A172 (cell line): ENCODE data around the gene STAT5B. TPM values are rescaled to one million over a fixed set of nuclear protein-coding genes. Genes with fewer than 3 reads are reported as not detected.
"Not testable (repeated sequence)": the region's sequence is repeated elsewhere in the genome, so short reads cannot be mapped to it uniquely, and the experiment has no call there.

ENCODE experiments used
- DNase-seq: peaks from one replicate; pipeline ENCODE4 v3.0.0-alpha.2; 2015; ENCODE audit warnings: low spot score
- total RNA-seq: library from RNA; depleted of rRNA; stranded (reverse); fragments of >200 nt; shearing (Covaris generic); gene quantifications from 2 replicates; pipeline ENCODE4 v1.2.3, GENCODE V29; 2014; rRNA removed

The STAT5B gene
- total RNA-seq, result 23.4 and 30.9 TPM in 2 replicates

GRCh38 chr17:42276359-42276608 lies at the start of gene STAT5B:
STAT5B (minus strand) TSS chr17:42276391; CDS start chr17:42232127, 44,264 bp downstream.
- peak; percentile 27 for DNase-seq

GRCh38 chr17:42325026-42325425 lies 48.8 kb upstream of the STAT5B start:
- DNase-seq, result peak; percentile 98

GRCh38 chr17:42323268-42323773 lies 47.1 kb upstream of the STAT5B start:
- DNase-seq, result no peak

- peak; percentile 94 for DNase-seq
Observed at GRCh38 chr17:42322382-42323267, 46.4 kb upstream of the STAT5B start.

- DNase-seq, result no peak
Observed at GRCh38 chr17:42321555-42321954, 45.4 kb upstream of the STAT5B start.

- not testable (repeated sequence) for DNase-seq
Observed at GRCh38 chr17:42317967-42318366, 41.8 kb upstream of the STAT5B start.

- DNase-seq, result no peak
Observed at GRCh38 chr17:42317266-42317845, 41.2 kb upstream of the STAT5B start.

- no peak for DNase-seq
Observed at GRCh38 chr17:42316755-42317154, 40.6 kb upstream of the STAT5B start.

- no peak for DNase-seq
Observed at GRCh38 chr17:42315402-42316156, 39.4 kb upstream of the STAT5B start.

GRCh38 chr17:42313773-42314566 lies 37.8 kb upstream of the STAT5B start:
- DNase-seq, result no peak

GRCh38 chr17:42313389-42313772 lies 37.2 kb upstream of the STAT5B start:
- DNase-seq, result no peak

- DNase-seq, result peak; percentile 52
Observed at GRCh38 chr17:42312285-42313130, 36.3 kb upstream of the STAT5B start.

- DNase-seq, result no peak
Observed at GRCh38 chr17:42312035-42312284, 35.8 kb upstream of the STAT5B start.

GRCh38 chr17:42311240-42312034 lies 35.2 kb upstream of the STAT5B start:
- no peak for DNase-seq

GRCh38 chr17:42310787-42311215 lies 34.6 kb upstream of the STAT5B start:
- DNase-seq, result no peak

GRCh38 chr17:42309986-42310786 lies 34.0 kb upstream of the STAT5B start:
- no peak for DNase-seq

GRCh38 chr17:42309142-42309541 lies 33.0 kb upstream of the STAT5B start:
- no peak for DNase-seq

GRCh38 chr17:42308446-42308845 lies 32.3 kb upstream of the STAT5B start:
- DNase-seq, result no peak

- DNase-seq, result no peak
Observed at GRCh38 chr17:42307362-42307927, 31.3 kb upstream of the STAT5B start.
